ENCODE results near the gene TBC1D22B. TPM values are rescaled to one million over a fixed set of nuclear protein-coding genes. Genes with fewer than 3 reads are reported as not detected.

TBC1D22B gene
- total and polyA plus RNA-seq, 2 of the 13 experiments (the other 11 are each of a cell fraction or from before 2014, with no cell fraction given), result 9.7 to 12.9 TPM

GRCh38 chr6:37353761-37354525 is 96.4 kb downstream of the TBC1D22B start, which contains the start of gene RNF8 (continued):
- TF ChIP-seq ZNF639 (CRISPR knock-in tag; conservative IDR thresholded peaks at IDR 0.05), result no peak; the same call in 1 of the 2 replicates
- no peak for TF ChIP-seq LRRFIP1 (CRISPR knock-in tag; conservative IDR thresholded peaks at IDR 0.05)
- TF ChIP-seq PREB (CRISPR knock-in tag; IDR thresholded peaks at IDR 0.05), result no peak
- 0 out of 2 replicates have a peak, but pooled peaks have one; percentile 30 for TF ChIP-seq ETS1 (CRISPR knock-in tag; IDR thresholded peaks at IDR 0.05)
- TF ChIP-seq ZNF589 (CRISPR knock-in tag; conservative IDR thresholded peaks at IDR 0.05), result 0 out of 2 replicates have a peak, but pooled peaks have one; percentile 55
- no peak for TF ChIP-seq HNRNPUL1 (IDR thresholded peaks at IDR 0.05; ENCODE audit: low read depth, low read length)
- 0 out of 2 replicates have a peak, but pooled peaks have one; percentile 13 for TF ChIP-seq ZNF710 (CRISPR knock-in tag; IDR thresholded peaks at IDR 0.05; ENCODE audit: borderline replicate concordance)
- peak; percentile 33; the same call in 1 of the 2 replicates for TF ChIP-seq ZNF350 (CRISPR knock-in tag; IDR thresholded peaks at IDR 0.05; ENCODE audit: borderline replicate concordance, low read depth)
- TF ChIP-seq ZNF512B (CRISPR knock-in tag; IDR thresholded peaks at IDR 0.05; ENCODE audit: borderline replicate concordance), result peak; percentile 72; the same call in 1 of the 2 replicates
- TF ChIP-seq ZNF280D (CRISPR knock-in tag; IDR thresholded peaks at IDR 0.05), result no peak

Measured in HepG2 (cell line).